ENCODE results near the gene RHBDL1.
A peak's percentile ranks its signal among the peaks of the same experiment; 100 is the strongest.

The RHBDL1 gene

GRCh38 chr16:636206-637080 lies 39.0 kb upstream of the RHBDL1 start, which contains the start of gene METTL26:
METTL26 (minus strand) TSS chr16:636305; CDS start chr16:636290, 15 bp downstream.
- no peaks in the 10 kb centered on the region for H3K9me2 ChIP-seq (replicated peaks; ENCODE audit: low read depth, low read length)
- no peaks in the 10 kb centered on the region for H3K36me3 ChIP-seq (ENCODE audit: insufficient read depth, low read length)
- no peaks in the 10 kb centered on the region for H3K27me3 ChIP-seq (ENCODE audit: insufficient read depth, low read length, poor library complexity, severe bottlenecking)
- peak within 1 kb of the TSS; percentile 90 for H3K4me3 ChIP-seq (ENCODE audit: low read length, poor library complexity, severe bottlenecking)
- H3K79me2 ChIP-seq (ENCODE audit: insufficient read depth, low read length), result peaks cover 14% of the 10 kb centered on the region
- no peaks in the 10 kb centered on the region for H3K4me1 ChIP-seq (ENCODE audit: insufficient read depth, low read length, poor library complexity, severe bottlenecking)
- no peaks in the 10 kb centered on the region for H3K9me3 ChIP-seq (ENCODE audit: insufficient read depth, low read depth, low read length)
- no peak for TF ChIP-seq CTCF (conservative IDR thresholded peaks at IDR 0.05; ENCODE audit: low read length)
- TF ChIP-seq EZH2phosphoT487 (IDR thresholded peaks at IDR 0.05; ENCODE audit: borderline replicate concordance), result no peak
- H3F3A ChIP-seq (ENCODE audit: low read depth), result no peaks in the 10 kb centered on the region
- H3K9ac ChIP-seq (ENCODE audit: low read depth, low read length, poor library complexity, severe bottlenecking), result peak within 1 kb of the TSS; percentile 83
- no peaks in the 10 kb centered on the region for H4K20me1 ChIP-seq (ENCODE audit: insufficient read depth, low read length, poor library complexity, severe bottlenecking)
- H2AFZ ChIP-seq (ENCODE audit: low read length), result peak within 1 kb of the TSS; percentile 90
- peak within 1 kb of the TSS; percentile 94 for H3K4me2 ChIP-seq (ENCODE audit: low read depth, low read length, poor library complexity, severe bottlenecking)

- peak overlapping the region; percentile 83 for H3K9ac ChIP-seq (ENCODE audit: low read depth, low read length, poor library complexity, severe bottlenecking)
- H3K9me2 ChIP-seq (replicated peaks; ENCODE audit: low read depth, low read length), result no peaks in the 10 kb centered on the region
- no peaks in the 10 kb centered on the region for H3K4me1 ChIP-seq (ENCODE audit: insufficient read depth, low read length, poor library complexity, severe bottlenecking)
- H4K20me1 ChIP-seq (ENCODE audit: insufficient read depth, low read length, poor library complexity, severe bottlenecking), result no peaks in the 10 kb centered on the region
- peak overlapping the region; percentile 90 for H2AFZ ChIP-seq (ENCODE audit: low read length)
- H3F3A ChIP-seq (ENCODE audit: low read depth), result no peaks in the 10 kb centered on the region
- no peaks in the 10 kb centered on the region for H3K36me3 ChIP-seq (ENCODE audit: insufficient read depth, low read length)
- peak overlapping the region; percentile 90 for H3K4me3 ChIP-seq (ENCODE audit: low read length, poor library complexity, severe bottlenecking)
- no peak for TF ChIP-seq EZH2phosphoT487 (IDR thresholded peaks at IDR 0.05; ENCODE audit: borderline replicate concordance)
- TF ChIP-seq CTCF (conservative IDR thresholded peaks at IDR 0.05; ENCODE audit: low read length), result no peak
- no peaks in the 10 kb centered on the region for H3K9me3 ChIP-seq (ENCODE audit: insufficient read depth, low read depth, low read length)
- no peaks in the 10 kb centered on the region for H3K27me3 ChIP-seq (ENCODE audit: insufficient read depth, low read length, poor library complexity, severe bottlenecking)
- H3K79me2 ChIP-seq (ENCODE audit: insufficient read depth, low read length), result peaks cover 14% of the 10 kb centered on the region
- peak overlapping the region; percentile 74 for H3K4me2 ChIP-seq (ENCODE audit: low read depth, low read length, poor library complexity, severe bottlenecking)
Observed at GRCh38 chr16:637081-638018, 38.1 kb upstream of the RHBDL1 start.

- Histone ChIP-seq H3K4me1 (ENCODE audit: insufficient read depth, low read length, poor library complexity, severe bottlenecking) (peaks cover 5% of the 10 kb centered on the region), H3K4me2 (ENCODE audit: low read depth, low read length, poor library complexity, severe bottlenecking) (peak overlapping the region; percentile 74)
Observed at GRCh38 chr16:638034-638543, 37.4 kb upstream of the RHBDL1 start.

More at GRCh38 chr16:638034-638543, 37.4 kb upstream of the RHBDL1 start:
- Histone ChIP-seq H3K4me3 (ENCODE audit: low read length, poor library complexity, severe bottlenecking) (peak overlapping the region; percentile 75), H3F3A (ENCODE audit: low read depth) (no peaks in the 10 kb centered on the region), H3K9ac (ENCODE audit: low read depth, low read length, poor library complexity, severe bottlenecking) (no peak overlapping the region), H3K36me3 (ENCODE audit: insufficient read depth, low read length) (no peaks in the 10 kb centered on the region), H4K20me1 (ENCODE audit: insufficient read depth, low read length, poor library complexity, severe bottlenecking) (no peaks in the 10 kb centered on the region), H3K9me3 (ENCODE audit: insufficient read depth, low read depth, low read length) (no peaks in the 10 kb centered on the region), H2AFZ (ENCODE audit: low read length) (no peak overlapping the region), H3K9me2 (replicated peaks; ENCODE audit: low read depth, low read length) (no peaks in the 10 kb centered on the region), H3K27me3 (ENCODE audit: insufficient read depth, low read length, poor library complexity, severe bottlenecking) (no peaks in the 10 kb centered on the region), H3K79me2 (ENCODE audit: insufficient read depth, low read length) (peaks cover 19% of the 10 kb centered on the region)
- no peak for TF ChIP-seq EZH2phosphoT487 (IDR thresholded peaks at IDR 0.05; ENCODE audit: borderline replicate concordance)
- no peak for TF ChIP-seq CTCF (conservative IDR thresholded peaks at IDR 0.05; ENCODE audit: low read length)
